HG02938 (cell line): Measurements from ENCODE around the gene HAUS5.

Experiments used
- ATAC-seq: cut with Tn5 transposase; IDR thresholded peaks from one replicate; pipeline ENCODE4 v1.9.1; 2021; ENCODE audit warnings: mild to moderate bottlenecking, moderate library complexity; ENCODE audit not compliant: unreplicated experiment

The HAUS5 gene

DNA sequence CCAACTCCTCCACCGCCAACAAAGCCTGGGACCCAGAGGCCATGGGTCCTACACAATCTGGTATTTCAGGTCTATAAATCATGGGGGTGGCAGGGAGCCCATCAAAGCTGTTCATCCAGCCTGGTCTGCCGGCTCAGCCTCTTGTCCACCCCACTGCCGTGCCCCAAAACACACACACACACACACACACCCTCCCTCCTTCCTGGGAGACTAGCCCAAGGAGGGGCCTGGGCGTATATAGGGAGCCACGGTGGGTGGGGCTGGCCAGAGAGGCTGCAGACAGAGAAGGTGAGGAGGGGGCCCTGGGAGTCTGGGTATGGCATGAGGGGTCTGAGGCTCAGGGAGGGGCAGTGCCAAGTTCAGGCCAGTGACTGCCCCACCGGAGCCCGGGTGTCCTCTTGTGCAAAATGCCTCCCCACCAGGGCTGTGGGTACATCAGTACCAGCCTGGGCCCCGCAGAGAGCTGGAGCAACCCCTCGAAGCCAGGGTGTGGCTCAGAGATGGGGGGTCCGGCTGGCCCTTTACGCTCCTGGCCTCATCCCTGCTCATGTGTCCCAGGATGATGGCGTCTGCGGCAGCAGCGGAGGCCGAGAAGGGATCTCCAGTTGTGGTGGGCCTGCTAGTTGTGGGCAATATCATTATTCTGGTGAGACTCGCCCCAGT is 53.8 kb downstream of the HAUS5 start, which contains the start of gene UPK1A:
TSS of gene UPK1A (plus strand) at position 267 of the 663 bp plus-strand sequence. CDS start at position 563, 296 bp downstream.
- no peak for ATAC-seq

DNA sequence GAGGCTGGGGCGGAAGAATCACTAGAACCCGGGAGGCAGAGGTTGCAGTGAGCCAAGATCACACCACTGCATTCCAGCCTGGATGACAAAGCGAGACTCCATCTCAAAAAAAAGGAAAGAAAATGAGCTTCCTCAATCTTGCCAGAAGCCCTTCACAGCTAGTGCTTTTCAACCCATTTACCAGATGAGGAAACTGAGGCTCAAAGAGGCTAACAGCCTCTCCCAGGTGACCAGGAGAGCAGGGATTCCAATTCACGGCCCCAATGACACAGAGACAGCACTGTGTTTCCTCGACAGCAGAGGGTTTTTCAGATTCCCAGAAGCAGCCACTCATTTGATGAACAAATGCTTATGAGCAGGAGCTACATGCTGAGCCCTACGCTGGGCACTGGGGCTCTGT is 57.0 kb downstream of the HAUS5 start:
- ATAC-seq, result no peak

DNA sequence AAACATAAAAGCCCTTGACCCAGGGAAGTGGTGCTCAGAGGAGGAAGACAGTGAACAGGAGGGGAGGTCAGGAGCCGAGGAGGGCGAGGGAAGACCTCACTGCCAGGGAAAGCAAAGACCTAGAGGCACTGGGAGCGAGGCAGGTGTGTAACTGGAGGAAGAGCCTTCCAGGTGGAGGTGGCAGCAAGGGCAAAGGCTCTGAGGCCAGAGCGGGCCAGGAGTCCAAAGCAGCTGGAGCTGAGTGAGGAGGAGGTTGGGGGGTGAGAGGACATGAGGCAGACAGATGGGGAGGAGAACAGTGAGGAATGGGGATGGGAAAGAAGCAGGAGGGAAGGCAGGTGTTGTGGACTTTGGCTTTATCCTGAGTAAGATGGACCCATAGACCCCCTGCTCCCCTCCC is 57.4 kb downstream of the HAUS5 start:
- no peak for ATAC-seq

DNA sequence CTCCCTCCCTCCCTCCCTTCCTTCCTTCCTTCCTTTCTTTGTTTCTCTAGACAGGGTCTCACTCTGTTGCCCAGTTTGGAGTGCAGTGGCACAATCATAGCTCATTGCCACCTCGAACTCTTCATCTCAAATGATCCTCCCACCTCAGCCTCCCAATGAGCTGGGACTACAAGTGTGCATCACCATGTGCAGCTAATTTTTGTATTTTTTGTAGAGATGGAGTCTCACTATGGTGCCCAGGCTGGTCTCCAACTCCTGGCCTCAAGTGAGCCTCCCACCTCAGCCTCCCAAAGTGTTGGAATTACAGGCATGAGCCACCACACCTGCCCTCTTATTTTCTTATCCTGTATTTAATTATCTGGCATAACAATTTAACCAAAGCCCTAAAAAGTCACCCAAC is 58.2 kb downstream of the HAUS5 start:
- no peak for ATAC-seq

DNA sequence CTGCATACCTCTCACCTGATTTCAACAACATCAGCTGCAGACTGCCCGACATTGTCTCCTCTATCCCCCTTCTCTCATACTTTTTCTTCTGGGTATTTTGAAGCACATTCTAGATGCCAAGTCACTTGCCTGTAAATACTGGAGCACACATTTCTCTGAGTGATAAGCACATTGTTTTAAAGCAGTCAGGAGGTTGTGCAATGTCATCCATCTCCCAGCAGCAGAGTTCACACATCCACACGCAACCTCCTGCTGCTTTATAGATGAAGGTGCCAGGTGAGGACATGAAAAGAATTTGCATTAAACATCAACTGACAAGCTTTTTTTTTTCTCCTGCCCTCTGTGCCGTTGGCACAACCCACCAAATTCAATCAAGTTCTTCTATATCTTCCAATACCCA is 59.3 kb downstream of the HAUS5 start:
- no peak for ATAC-seq

DNA sequence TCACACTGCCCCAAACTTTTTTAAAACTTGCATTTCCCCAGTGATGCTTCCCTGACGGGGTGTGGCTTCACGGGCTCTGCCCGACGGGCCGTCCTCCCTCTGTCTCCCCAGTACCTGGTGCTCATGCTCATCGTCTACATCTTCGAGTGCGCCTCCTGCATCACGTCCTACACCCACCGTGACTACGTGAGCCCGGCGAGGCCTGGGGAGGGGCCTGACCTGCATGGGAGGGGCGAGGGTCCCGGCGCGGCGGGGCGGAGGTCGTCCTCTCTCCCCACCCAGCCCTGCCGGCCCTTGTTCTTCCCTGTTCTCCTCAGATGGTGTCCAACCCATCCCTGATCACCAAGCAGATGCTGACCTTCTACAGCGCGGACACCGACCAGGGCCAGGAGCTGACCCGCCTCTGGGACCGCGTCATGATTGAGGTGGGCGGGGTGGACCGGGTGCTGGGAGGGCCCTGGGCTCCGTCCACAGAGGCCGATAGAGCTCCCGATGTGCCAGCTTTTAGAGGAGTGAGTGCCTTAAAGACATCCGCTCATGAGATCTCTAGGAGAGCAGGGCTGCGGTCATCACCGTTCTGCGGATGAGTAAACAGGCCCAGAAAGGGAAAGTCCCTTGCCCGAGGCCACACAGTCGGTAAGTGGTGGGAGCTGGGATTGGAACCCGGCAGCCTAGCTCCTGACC is 60.7 kb downstream of the HAUS5 start:
- ATAC-seq, result no peak
